K562 (cell line): ENCODE measurements around the gene ASB6. TPM values are rescaled to one million over a fixed set of nuclear protein-coding genes. Genes with fewer than 3 reads are reported as not detected.

ENCODE experiments used
- ATF6 ChIP-seq: sonication (generic); formaldehyde crosslinking; IDR thresholded peaks from 2 replicates; pipeline ENCODE4 v1.4.0; 2020; ENCODE audit warnings: mild to moderate bottlenecking, missing genetic modification reagents
- CHD4 ChIP-seq: fragments of 200-600 bp; sonication (generic); IDR thresholded peaks from 3 replicates; pipeline ENCODE4 v1.6.1; 2012; ENCODE audit warnings: low read depth, mild to moderate bottlenecking, mixed read lengths, low read length, inconsistent platforms; ENCODE audit not compliant: insufficient read depth, insufficient replicate concordance, poor library complexity, severe bottlenecking
- CTCF ChIP-seq, 3 experiments: IDR thresholded peaks in 2 of 3; conservative IDR thresholded peaks in 1 of 3; 2 replicates each; pipeline ENCODE4 v1.5.1; 2011 to 2012; ENCODE audit warnings: low read length in 3 of 3, mild to moderate bottlenecking in 3 of 3, control low read depth in 2 of 3, improper control_type of control experiment in 1 of 3, inconsistent platforms in 1 of 3, low read depth in 1 of 3, mixed read lengths in 1 of 3, moderate library complexity in 1 of 3; ENCODE audit not compliant: insufficient read depth in 2 of 3
- E4F1 ChIP-seq: fragments of 250-450 bp; sonication (Bioruptor Pico); IDR thresholded peaks from 2 replicates; pipeline ENCODE4 v1.5.0; 2021; ENCODE audit warnings: mild to moderate bottlenecking, borderline replicate concordance
- EHMT2 ChIP-seq: fragments of 450-650 bp; IDR thresholded peaks from 2 replicates; pipeline ENCODE4 v1.6.1; 2018; ENCODE audit warnings: antibody characterized with exemption
- HMGXB4 ChIP-seq: sonication (generic); formaldehyde crosslinking; IDR thresholded peaks from 2 replicates; pipeline ENCODE4 v1.8.1; 2023; ENCODE audit warnings: mild to moderate bottlenecking, missing genetic modification reagents
- JUNB ChIP-seq: fragments of 450-650 bp; formaldehyde crosslinking; conservative IDR thresholded peaks from 2 replicates; pipeline ENCODE4 v1.4.0; 2020; ENCODE audit warnings: mild to moderate bottlenecking
- LARP7 ChIP-seq: fragments of 450-650 bp; IDR thresholded peaks from 2 replicates; pipeline ENCODE4 v1.6.1; 2016
- NCOA6 ChIP-seq: fragments of 450-650 bp; IDR thresholded peaks from 2 replicates; pipeline ENCODE4 v1.6.1; 2017; ENCODE audit warnings: mild to moderate bottlenecking
- RBM15 ChIP-seq: fragments of 200-400 bp; formaldehyde crosslinking; IDR thresholded peaks from 2 replicates; pipeline ENCODE4 v1.6.1; 2018; ENCODE audit warnings: mild to moderate bottlenecking, low read length, moderate library complexity; ENCODE audit not compliant: insufficient read depth
- RNF219 ChIP-seq: fragments of 250-450 bp; sonication (Bioruptor Pico); IDR thresholded peaks from 2 replicates; pipeline ENCODE4 v1.5.0; 2022; ENCODE audit warnings: mild to moderate bottlenecking
- SNRNP70 ChIP-seq: fragments of 200-400 bp; formaldehyde crosslinking; optimal IDR thresholded peaks from 2 replicates; pipeline ENCODE3; 2017; ENCODE audit warnings: low read depth, low read length
- THRAP3 ChIP-seq: fragments of 450-650 bp; IDR thresholded peaks from 2 replicates; pipeline ENCODE4 v1.6.1; 2016; ENCODE audit warnings: mild to moderate bottlenecking, inconsistent platforms, borderline replicate concordance
- polyA plus RNA-seq, 8 experiments: library from polyadenylated mRNA; depleted of rRNA in 4 of 8; stranded (reverse) in 5 of 8; unstranded in 3 of 8; fragments of >200 nt; fragmentation: Nextera tagmentation in 2 of 8; fragmentation: Illumina TruSeq in 1 of 8; extraction: Ambion mirVana in 2 of 8; extraction: Trizol in 1 of 8; gene quantifications; 2 replicates each; pipeline versions ENCODE4 v1.2.1 to v1.2.3, GENCODE V29; 2011 to 2014; ENCODE audit warnings: inconsistent platforms in 1 of 8, missing spikeins in 1 of 8
- total RNA-seq, 7 experiments: library from RNA; depleted of rRNA in 6 of 7; stranded (reverse); fragments of >200 nt in 6 of 7; fragmentation: Illumina TruSeq in 2 of 7; extraction: Trizol in 2 of 7; gene quantifications; 2 replicates each; pipeline versions ENCODE4 v1.2.1 to v1.2.3, GENCODE V29; 2011 to 2021; ENCODE audit warnings: low replicate concordance in 1 of 7

The ASB6 gene
- total and polyA plus RNA-seq, 9 of the 15 experiments (the other 6 are each of a cell fraction or from before 2014, with no cell fraction given) = 0.92 to 17.8 (median 11.3) TPM

- TF ChIP-seq E4F1 (CRISPR knock-in tag) = no peak
- TF ChIP-seq SNRNP70 = no peak
- no peak for TF ChIP-seq CTCF (IDR thresholded peaks at IDR 0.05 in 2 of 3, conservative IDR thresholded peaks at IDR 0.05 in 1 of 3; ENCODE audit: insufficient read depth in 2 of 3, low read depth in 1 of 3, low read length in 3 of 3)
- TF ChIP-seq RNF219 = no peak
- no peak for TF ChIP-seq CHD4
- no peak; the same call in 1 of the 2 replicates for TF ChIP-seq HMGXB4
- TF ChIP-seq NCOA6 = no peak
- no peak for TF ChIP-seq EHMT2
- no peak for TF ChIP-seq LARP7
- no peak for TF ChIP-seq RBM15
- TF ChIP-seq ATF6 (CRISPR knock-in tag) = peak; percentile 92
- TF ChIP-seq JUNB (CRISPR knock-in tag) = no peak
- no peak for TF ChIP-seq THRAP3
These were observed 15.8 kb downstream of the ASB6 start, which contains the start of gene NTMT1 (continued) for GRCh38 chr9:129626079-129626624.
